ENCODE results near the gene PLXNB3. TPM values are rescaled to one million over a fixed set of nuclear protein-coding genes. Genes with fewer than 3 reads are reported as not detected.
"Not testable (repeated sequence)": the region's sequence is repeated elsewhere in the genome, so short reads cannot be mapped to it uniquely, and the experiment has no call there.

The PLXNB3 gene
- total and polyA plus RNA-seq, 8 donors = 4.0 to 28.6 (median 6.2) TPM

DNA sequence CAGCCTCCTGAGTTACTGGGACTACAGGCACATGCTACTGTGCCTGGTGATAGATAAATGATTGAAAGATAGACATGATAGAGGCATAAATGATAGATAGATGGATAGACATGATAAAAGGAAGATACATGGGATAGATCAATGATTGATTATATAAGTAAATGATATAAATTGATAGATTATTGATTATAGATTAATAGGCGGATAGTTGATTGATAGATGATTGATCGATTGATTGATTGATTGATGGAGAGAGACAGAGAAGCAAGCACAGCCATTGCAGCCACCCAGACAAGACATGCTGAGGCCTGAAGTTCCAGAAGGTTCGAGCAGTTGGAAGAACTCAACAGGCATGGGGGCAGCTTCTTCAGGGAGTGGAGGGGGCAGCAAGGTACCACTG, 17.7 kb upstream of the PLXNB3 start:
- Histone ChIP-seq H3K27me3 (peaks cover 0 to 4% (median 0%) of the 10 kb centered on the region in 4 donors), H3K36me3 (no peaks in the 10 kb centered on the region), H3K4me1 (no peaks in the 10 kb centered on the region), H3K4me3 (no peak overlapping the region), H3K27ac (no peak overlapping the region), H3K9me3 (no peaks in the 10 kb centered on the region)
- FAIRE-seq = no peak
- TF ChIP-seq, protein P1, sequence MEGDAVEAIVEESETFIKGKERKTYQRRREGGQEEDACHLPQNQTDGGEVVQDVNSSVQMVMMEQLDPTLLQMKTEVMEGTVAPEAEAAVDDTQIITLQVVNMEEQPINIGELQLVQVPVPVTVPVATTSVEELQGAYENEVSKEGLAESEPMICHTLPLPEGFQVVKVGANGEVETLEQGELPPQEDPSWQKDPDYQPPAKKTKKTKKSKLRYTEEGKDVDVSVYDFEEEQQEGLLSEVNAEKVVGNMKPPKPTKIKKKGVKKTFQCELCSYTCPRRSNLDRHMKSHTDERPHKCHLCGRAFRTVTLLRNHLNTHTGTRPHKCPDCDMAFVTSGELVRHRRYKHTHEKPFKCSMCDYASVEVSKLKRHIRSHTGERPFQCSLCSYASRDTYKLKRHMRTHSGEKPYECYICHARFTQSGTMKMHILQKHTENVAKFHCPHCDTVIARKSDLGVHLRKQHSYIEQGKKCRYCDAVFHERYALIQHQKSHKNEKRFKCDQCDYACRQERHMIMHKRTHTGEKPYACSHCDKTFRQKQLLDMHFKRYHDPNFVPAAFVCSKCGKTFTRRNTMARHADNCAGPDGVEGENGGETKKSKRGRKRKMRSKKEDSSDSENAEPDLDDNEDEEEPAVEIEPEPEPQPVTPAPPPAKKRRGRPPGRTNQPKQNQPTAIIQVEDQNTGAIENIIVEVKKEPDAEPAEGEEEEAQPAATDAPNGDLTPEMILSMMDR (IDR thresholded peaks at IDR 0.05) = no peak
- ATAC-seq = no peak
- intact Hi-C loops (cut with DNase I) = no loop called here
- no peak for DNase-seq
- 68 to 74% methylated on average over 3 of the region's 3 CpGs for WGBS, 2 donors

DNA sequence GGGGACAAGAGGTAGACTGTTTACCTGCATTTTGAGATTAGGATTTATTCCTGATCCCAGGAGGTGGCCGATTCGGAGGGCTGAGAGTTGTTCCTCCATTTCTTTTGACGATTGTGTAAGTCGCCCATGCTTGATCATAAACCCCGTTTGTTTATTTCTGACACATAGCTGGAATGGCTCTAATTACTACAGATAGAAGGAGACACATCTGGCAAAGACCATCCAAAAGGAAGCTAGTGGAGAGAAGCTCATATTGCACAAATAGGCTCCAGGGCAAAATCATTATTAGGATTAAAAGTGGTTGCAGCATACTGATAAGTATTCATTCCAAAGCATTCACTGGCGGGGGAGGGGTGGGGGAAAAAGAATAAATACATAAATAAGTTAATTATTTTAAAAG, 17.1 kb upstream of the PLXNB3 start:
- FAIRE-seq; intact Hi-C loops (cut with DNase I); H3K27me3 ChIP-seq; H3K36me3 ChIP-seq; H3K9me3 ChIP-seq; H3K4me3 ChIP-seq; H3K27ac ChIP-seq; ATAC-seq; H3K4me1 ChIP-seq; DNase-seq: not testable (repeated sequence)
- WGBS, 2 donors = 42 to 65% methylated on average over 6 of the region's 6 CpGs

DNA sequence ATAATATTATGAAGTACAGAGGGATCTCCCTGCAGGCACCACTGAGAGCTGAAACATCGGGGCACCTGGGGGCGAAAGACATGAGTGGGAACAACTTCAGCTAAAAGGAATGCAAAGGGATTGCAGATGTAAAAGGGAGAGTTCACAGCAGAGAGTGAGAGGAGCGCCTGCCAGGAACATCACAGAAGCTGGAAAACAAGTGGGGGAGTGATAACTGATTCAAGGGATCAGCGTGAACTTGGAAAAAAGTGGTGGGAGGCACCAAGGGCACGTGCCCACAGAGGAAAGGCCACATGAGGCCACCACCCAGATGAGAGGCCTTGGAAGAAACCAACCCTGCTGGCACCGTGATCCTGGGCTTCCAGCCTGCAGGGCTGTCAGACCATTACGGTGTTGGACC, 15.0 kb upstream of the PLXNB3 start:
- H3K4me3 ChIP-seq; H3K36me3 ChIP-seq; FAIRE-seq; H3K4me1 ChIP-seq; ATAC-seq; DNase-seq; H3K27me3 ChIP-seq; H3K27ac ChIP-seq; H3K9me3 ChIP-seq; intact Hi-C loops (cut with DNase I): not testable (repeated sequence)
- 82 to 86% methylated on average over 7 of the region's 7 CpGs for WGBS, 2 donors

DNA sequence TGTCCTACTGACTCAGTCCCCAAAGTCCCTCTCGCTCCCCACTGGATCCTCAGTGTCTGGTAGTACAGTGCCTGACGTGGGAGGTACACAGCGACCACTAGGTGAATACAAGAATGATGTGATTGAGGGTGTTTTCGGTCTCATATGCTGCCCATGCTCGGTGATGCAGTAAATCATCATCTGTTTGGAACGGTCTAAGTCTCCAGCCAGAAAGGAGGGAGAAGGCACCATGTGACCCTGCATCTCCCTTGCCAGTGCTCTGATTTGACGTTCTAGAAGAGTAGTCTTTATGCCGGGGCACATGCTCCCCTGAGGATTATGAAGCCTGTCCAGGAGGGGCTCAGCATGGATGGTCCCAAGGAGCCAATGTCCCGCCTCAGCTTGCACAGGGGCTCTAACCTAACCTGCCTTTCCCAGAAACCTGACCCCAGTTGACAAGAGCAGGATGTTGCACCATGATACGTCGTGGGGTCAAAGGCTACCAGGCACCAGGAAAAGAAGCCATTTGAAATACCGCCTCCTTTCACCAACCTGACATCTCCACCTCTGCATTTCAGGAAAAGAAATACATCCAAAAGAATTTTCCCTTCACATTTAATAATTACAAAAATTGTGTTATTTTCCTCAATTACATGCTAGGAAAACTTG, 13.8 kb upstream of the PLXNB3 start:
- no peak for DNase-seq
- Histone ChIP-seq H3K27me3 (peaks cover 0 to 4% (median 0%) of the 10 kb centered on the region in 4 donors), H3K9me3 (no peaks in the 10 kb centered on the region), H3K4me3 (no peak overlapping the region), H3K27ac (no peak overlapping the region), H3K4me1 (no peaks in the 10 kb centered on the region), H3K36me3 (no peaks in the 10 kb centered on the region)
- intact Hi-C loops (cut with DNase I) = no loop called here
- WGBS, 2 donors = 69 to 71% methylated on average over 12 of the region's 12 CpGs
- no peak for FAIRE-seq
- no peak for ATAC-seq
- TF ChIP-seq, protein P1 (IDR thresholded peaks at IDR 0.05) = no peak

DNA sequence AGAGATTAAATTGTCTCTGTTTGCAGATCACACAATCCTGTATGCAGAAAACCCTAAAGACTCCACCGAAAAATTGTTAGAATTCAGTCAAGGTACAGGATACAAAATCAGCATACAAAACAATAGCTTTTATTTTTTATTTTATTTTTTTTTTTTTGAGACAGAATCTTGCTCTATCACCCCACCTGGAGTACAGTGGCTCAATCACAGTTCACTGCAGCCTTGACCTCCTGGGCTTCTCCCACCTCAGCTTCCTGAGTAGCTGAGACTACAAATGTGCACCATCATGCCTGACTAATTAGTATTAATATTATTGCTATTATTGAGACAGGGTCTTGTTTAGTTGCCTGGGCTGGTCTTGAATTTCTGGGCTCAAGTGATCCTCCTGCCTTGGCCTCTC, 8.9 kb upstream of the PLXNB3 start:
- DNase-seq = no peak
- WGBS, 2 donors = 77 to 82% methylated on average over 1 of the region's 1 CpG
- H3K27ac ChIP-seq = no peak overlapping the region
- peaks cover 0 to 4% (median 2%) of the 10 kb centered on the region in 4 donors for H3K27me3 ChIP-seq
- FAIRE-seq = no peak
- H3K9me3 ChIP-seq = no peaks in the 10 kb centered on the region
- TF ChIP-seq, protein P1 (IDR thresholded peaks at IDR 0.05) = no peak
- no peak overlapping the region for H3K4me3 ChIP-seq
- no peaks in the 10 kb centered on the region for H3K4me1 ChIP-seq
- no peaks in the 10 kb centered on the region for H3K36me3 ChIP-seq
- ATAC-seq = no peak
- intact Hi-C loops (cut with DNase I) = no loop called here

DNA sequence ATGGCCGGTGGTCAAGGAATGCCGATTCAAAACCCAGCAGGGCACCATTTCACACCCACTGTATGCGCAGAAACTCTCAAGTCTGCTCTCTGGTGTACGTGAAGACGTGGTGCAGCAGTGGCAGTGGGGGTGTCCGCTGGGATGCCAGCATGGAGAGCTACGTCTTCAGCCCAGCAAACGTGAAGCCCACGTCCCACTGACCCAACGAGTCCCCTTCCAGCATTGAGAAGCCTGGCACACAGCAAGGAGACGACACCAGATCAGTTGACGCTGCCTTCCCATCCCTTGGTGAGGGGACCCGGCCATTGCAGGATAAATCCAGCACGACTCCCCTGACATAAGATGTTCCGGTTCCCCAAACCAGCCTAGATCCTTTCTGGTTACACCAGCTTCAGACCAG, 2.2 kb upstream of the PLXNB3 start:
- 80% methylated on average over 15 of the region's 15 CpGs for WGBS, 2 donors

More for the DNA sequence above, 2.2 kb upstream of the PLXNB3 start:
- H3K9me3 ChIP-seq = no peaks in the 10 kb centered on the region
- TF ChIP-seq, protein P1 (IDR thresholded peaks at IDR 0.05) = no peak
- H3K27me3 ChIP-seq = peaks cover 0 to 5% (median 0%) of the 10 kb centered on the region in 4 donors
- no peaks in the 10 kb centered on the region for H3K4me1 ChIP-seq
- no peak for FAIRE-seq
- ATAC-seq = no peak
- no peak overlapping the region for H3K4me3 ChIP-seq
- intact Hi-C loops (cut with DNase I) = loop anchor here in 1 of 3 donors (10.0 kb wide), 1 partner anchor 193 kb away; no protein-coding TSS in a partner anchor
- no peaks in the 10 kb centered on the region for H3K36me3 ChIP-seq
- no peak for DNase-seq
- no peak overlapping the region for H3K27ac ChIP-seq
